IPS-18a (cell line): ENCODE data around the gene SNX17.

Experiments used
- H3K27ac ChIP-seq: one replicate; pipeline ENCODE4 v1.5.1; 2013; ENCODE audit warnings: low read length
- H3K27me3 ChIP-seq: one replicate; pipeline ENCODE4 v1.6.1; 2013; ENCODE audit warnings: mild to moderate bottlenecking, low read length; ENCODE audit not compliant: control insufficient read depth, insufficient read depth
- H3K36me3 ChIP-seq: one replicate; pipeline ENCODE4 v1.6.1; 2013; ENCODE audit warnings: low read depth, low read length; ENCODE audit not compliant: control insufficient read depth
- H3K4me1 ChIP-seq: one replicate; pipeline ENCODE4 v1.6.1; 2013; ENCODE audit warnings: low read depth, low read length; ENCODE audit not compliant: control insufficient read depth
- H3K4me3 ChIP-seq: one replicate; pipeline ENCODE4 v1.5.1; 2013; ENCODE audit warnings: low read length
- H3K9ac ChIP-seq: one replicate; pipeline ENCODE4 v1.6.1; 2013; ENCODE audit warnings: mild to moderate bottlenecking, low read length, moderate library complexity
- H3K9me3 ChIP-seq: one replicate; pipeline ENCODE4 v1.6.1; 2013; ENCODE audit warnings: low read depth, low read length; ENCODE audit not compliant: control insufficient read depth

The SNX17 gene

GRCh38 chr2:27380626-27381545 lies 10.5 kb downstream of the SNX17 start, which contains the start of gene ZNF513:
Gene ZNF513, minus strand, starts transcription at chr2:27380734. Its CDS starts 208 bp downstream, at chr2:27380526.
- H3K9ac ChIP-seq, result peak within 1 kb of the TSS; percentile 80
- H3K27ac ChIP-seq, result peak within 1 kb of the TSS; percentile 64
- H3K36me3 ChIP-seq, result peaks cover 63% of the 10 kb centered on the region
- H3K9me3 ChIP-seq, result no peaks in the 10 kb centered on the region
- peaks cover 8% of the 10 kb centered on the region for H3K4me1 ChIP-seq
- peak within 1 kb of the TSS; percentile 73 for H3K4me3 ChIP-seq
- H3K27me3 ChIP-seq, result no peaks in the 10 kb centered on the region

DNA sequence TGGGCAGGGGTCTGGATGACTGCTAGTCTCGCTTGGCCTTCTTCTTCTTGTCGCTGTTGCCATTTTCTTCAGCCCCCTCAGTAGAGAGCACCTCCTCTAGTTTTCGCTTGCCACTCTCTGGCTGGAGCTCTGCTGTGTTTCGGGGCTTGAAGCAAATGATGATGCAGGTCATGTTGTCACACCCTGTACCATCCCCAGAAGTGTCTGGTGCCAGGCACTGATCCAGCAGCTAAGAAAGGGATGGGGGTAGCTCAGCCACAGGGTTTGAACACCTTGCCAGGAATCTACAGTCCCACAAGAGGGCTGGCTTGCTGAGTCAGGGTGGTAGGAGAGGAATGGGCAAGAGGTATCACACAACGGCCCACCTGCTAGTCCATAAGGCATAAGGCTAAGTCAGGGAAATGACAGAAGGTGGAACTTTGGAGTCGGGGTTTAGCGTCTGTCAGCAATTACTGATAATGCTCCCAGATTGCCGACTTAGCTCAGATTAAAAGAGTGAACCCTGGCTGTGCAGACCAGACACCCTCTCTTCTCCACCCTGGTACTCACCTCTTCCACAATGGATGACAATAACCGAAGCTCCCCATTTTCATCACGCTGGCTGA lies 11.3 kb downstream of the SNX17 start:
- H3K9me3 ChIP-seq, result no peaks in the 10 kb centered on the region
- no peak overlapping the region for H3K4me3 ChIP-seq
- H3K9ac ChIP-seq, result peak overlapping the region; percentile 80
- peak overlapping the region; percentile 64 for H3K27ac ChIP-seq
- H3K36me3 ChIP-seq, result peaks cover 60% of the 10 kb centered on the region
- peaks cover 8% of the 10 kb centered on the region for H3K4me1 ChIP-seq
- no peaks in the 10 kb centered on the region for H3K27me3 ChIP-seq

DNA sequence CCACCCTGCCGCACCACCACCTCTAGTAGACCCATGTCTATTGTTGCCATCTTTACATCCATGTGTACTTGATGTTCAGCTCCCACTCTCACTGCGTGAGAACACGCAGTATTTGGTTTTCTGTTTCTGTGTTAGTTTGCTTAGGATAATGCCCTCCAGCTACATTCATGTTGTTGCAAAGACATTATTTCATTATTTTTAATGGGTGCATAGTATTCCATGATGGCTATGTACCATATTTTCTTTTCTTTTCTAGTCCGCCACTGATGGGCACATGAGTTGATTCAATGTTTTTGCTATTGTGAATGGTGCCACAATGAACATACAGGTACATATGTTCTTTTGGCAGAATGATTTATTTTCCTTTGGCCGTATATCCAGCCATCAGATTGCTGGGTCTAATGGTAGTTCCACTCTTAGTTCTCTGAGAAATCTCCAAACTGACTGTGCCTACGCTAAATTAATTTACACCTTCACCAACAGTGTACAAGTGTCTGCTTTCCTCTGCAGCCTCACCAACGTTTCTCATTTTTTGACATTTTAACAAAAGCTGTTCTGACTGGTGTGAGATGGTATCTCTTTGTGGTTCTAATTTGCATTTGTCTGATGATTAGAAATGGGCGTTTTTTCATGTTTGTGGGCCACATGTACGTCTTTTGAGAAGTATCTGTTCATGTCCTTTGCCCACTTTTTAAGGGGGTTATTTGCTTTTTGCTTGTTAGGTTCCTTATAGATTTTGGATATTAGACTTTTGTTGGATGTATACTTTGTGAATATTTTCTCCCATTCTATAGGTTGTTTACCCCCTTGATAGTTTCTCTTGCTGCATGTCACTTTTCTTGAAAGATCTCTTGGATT lies 20.6 kb downstream of the SNX17 start:
- no peaks in the 10 kb centered on the region for H3K9me3 ChIP-seq
- no peak overlapping the region for H3K4me3 ChIP-seq
- no peaks in the 10 kb centered on the region for H3K27me3 ChIP-seq
- peaks cover 7% of the 10 kb centered on the region for H3K36me3 ChIP-seq
- no peaks in the 10 kb centered on the region for H3K4me1 ChIP-seq
- H3K27ac ChIP-seq, result no peak overlapping the region
- H3K9ac ChIP-seq, result no peak overlapping the region

GRCh38 chr2:27393225-27393624 lies 22.8 kb downstream of the SNX17 start:
- Histone ChIP-seq H3K4me3 (no peak overlapping the region), H3K9me3 (no peaks in the 10 kb centered on the region), H3K27ac (no peak overlapping the region), H3K9ac (no peak overlapping the region), H3K36me3 (peaks cover 3% of the 10 kb centered on the region), H3K4me1 (no peaks in the 10 kb centered on the region), H3K27me3 (no peaks in the 10 kb centered on the region)

DNA sequence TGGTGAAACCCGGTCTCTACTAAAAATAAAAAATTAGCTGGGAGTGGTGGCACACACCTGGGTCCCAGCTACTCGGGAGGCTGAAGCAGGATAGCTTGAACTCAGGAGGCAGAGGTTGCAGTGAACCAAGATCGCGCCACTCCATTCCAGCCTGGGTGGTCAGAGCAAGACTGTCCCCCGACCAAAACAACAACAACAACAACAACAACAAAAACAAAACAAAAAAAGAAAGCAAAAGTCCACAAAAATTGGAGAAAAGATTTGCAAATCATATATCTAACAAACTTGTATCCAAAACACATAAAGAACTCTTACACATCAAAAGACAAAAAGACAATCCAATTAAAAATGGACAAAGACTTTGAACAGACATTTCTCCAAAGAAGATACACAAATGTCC lies 28.5 kb downstream of the SNX17 start:
- Histone ChIP-seq H3K9me3 (no peaks in the 10 kb centered on the region), H3K27ac (no peak overlapping the region), H3K36me3 (peaks cover 3% of the 10 kb centered on the region), H3K4me1 (no peaks in the 10 kb centered on the region), H3K27me3 (no peaks in the 10 kb centered on the region), H3K9ac (no peak overlapping the region), H3K4me3 (no peak overlapping the region)

- no peak overlapping the region for H3K27ac ChIP-seq
- no peaks in the 10 kb centered on the region for H3K9me3 ChIP-seq
- peaks cover 3% of the 10 kb centered on the region for H3K36me3 ChIP-seq
- no peaks in the 10 kb centered on the region for H3K4me1 ChIP-seq
- no peak overlapping the region for H3K9ac ChIP-seq
- no peaks in the 10 kb centered on the region for H3K27me3 ChIP-seq
- no peak overlapping the region for H3K4me3 ChIP-seq
Observed at GRCh38 chr2:27400348-27401135, 30.1 kb downstream of the SNX17 start.

- Histone ChIP-seq H3K4me1 (peaks cover 5% of the 10 kb centered on the region), H3K9me3 (no peaks in the 10 kb centered on the region), H3K36me3 (no peaks in the 10 kb centered on the region), H3K27ac (no peak overlapping the region), H3K27me3 (no peaks in the 10 kb centered on the region), H3K9ac (peak overlapping the region; percentile 91), H3K4me3 (peak overlapping the region; percentile 79)
Observed at GRCh38 chr2:27407798-27408491, 37.5 kb downstream of the SNX17 start.

DNA sequence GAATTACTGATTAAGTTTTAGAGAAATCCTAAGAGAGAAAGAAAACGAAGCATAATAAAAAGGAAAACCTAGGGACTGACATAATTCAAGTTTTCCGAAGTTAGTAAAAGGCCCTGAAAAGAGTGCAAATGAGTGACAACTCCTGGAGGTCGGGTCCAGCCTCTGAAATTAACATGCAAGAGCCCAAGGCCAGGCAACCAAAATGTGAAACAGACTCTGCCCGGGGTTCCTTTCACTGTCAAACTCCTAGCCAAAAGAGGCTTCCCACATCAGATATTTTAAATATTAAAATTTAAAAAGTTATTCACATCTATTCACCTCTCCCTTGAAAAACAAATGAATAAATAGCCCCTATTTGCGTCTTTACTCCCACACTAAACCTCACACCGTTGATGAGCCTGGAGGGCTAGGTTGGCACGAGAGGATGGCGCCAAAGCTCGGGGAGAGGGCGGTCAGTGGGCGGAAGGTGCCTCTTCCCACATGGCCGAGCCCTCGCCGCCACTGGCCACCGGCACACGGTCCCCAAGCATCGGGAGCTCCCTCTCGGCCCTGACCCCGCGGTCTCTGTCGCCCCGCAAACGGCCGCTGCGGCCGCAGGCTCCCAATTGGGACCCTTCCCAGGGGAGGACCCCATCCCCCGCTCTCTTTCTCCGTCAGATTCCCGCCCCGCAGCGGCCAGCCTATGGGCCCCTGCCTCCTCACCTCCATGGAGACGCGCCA lies 38.3 kb downstream of the SNX17 start:
- Histone ChIP-seq H3K4me1 (peaks cover 5% of the 10 kb centered on the region), H3K36me3 (no peaks in the 10 kb centered on the region), H3K27ac (peak overlapping the region; percentile 55), H3K27me3 (no peaks in the 10 kb centered on the region), H3K9me3 (no peaks in the 10 kb centered on the region), H3K9ac (peak overlapping the region; percentile 91), H3K4me3 (peak overlapping the region; percentile 79)

GRCh38 chr2:27409321-27410073 lies 39.1 kb downstream of the SNX17 start, which contains the start of gene PPM1G:
Gene PPM1G, minus strand, starts transcription at chr2:27409591. Its CDS starts 169 bp downstream, at chr2:27409422.
- H3K9me3 ChIP-seq, result no peaks in the 10 kb centered on the region
- peaks cover 5% of the 10 kb centered on the region for H3K4me1 ChIP-seq
- no peaks in the 10 kb centered on the region for H3K27me3 ChIP-seq
- H3K4me3 ChIP-seq, result peak within 1 kb of the TSS; percentile 79
- no peaks in the 10 kb centered on the region for H3K36me3 ChIP-seq
- peak within 1 kb of the TSS; percentile 74 for H3K27ac ChIP-seq
- peak within 1 kb of the TSS; percentile 91 for H3K9ac ChIP-seq
